Endometrial microvascular endothelial cells (primary cell): Measurements from ENCODE around the gene DCUN1D4. TPM values are rescaled to one million over a fixed set of nuclear protein-coding genes. Genes with fewer than 3 reads are reported as not detected.

Experiments used
- in situ Hi-C: cut with HindIII; loops from 2 replicates; pipeline ENCODE4 v1.10.0; 2017; ENCODE audit warnings: low sequenced_read_pairs, low pct_unique_long_range_greater_than_20kb; ENCODE audit errors: inconsistent ontology term
- total RNA-seq: library from RNA; depleted of rRNA; stranded (reverse); fragments of >200 nt; gene quantifications from one replicate; pipeline ENCODE4 v1.2.3, GENCODE V29; 2015; ENCODE audit errors: inconsistent ontology term

DCUN1D4 gene
- total RNA-seq, 1 donor from 2014 or later: 15.8 TPM

- in situ Hi-C loops: no loop called here
Observed at GRCh38 chr4:51851090-51851936, 8.4 kb downstream of the DCUN1D4 start.

- in situ Hi-C loops: no loop called here
Observed at GRCh38 chr4:51851937-51852290, 9.0 kb downstream of the DCUN1D4 start.

DNA sequence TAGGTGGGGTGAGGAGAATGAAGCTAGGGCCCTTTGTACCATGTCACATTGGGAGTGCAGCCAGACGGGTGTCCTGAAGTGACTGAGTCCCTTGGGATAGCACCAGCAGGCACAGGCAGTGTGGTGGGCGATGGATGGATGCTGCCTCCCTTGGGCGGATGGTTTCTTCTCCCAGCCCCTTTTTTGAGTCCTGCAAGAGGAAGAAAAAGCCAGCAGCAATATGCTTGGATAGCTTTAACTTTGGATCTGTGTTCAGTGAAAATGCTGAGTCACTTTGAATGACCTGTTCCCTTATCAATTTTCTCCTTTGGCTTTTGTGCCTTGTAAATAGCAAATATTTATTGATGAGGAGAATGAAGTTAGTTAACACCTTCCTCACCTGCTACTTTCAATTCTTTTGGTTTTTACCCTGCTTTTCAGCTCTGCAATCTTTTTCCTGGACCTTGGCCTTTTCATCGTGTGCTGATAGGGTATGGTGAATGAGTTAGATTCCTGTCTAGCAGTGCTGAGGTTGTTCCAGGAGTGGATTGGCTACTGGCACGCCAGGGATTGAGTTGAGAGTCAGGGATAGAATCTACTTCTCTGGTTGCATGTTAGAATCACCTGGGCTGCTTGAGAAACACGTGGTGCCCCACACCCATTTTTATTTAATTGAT lies 10.2 kb downstream of the DCUN1D4 start:
- in situ Hi-C loops: no loop called here

GRCh38 chr4:51855270-51855669 lies 12.3 kb downstream of the DCUN1D4 start:
- in situ Hi-C loops: no loop called here

GRCh38 chr4:51855751-51856150 lies 12.8 kb downstream of the DCUN1D4 start:
- in situ Hi-C loops: no loop called here

GRCh38 chr4:51858605-51859202 lies 15.8 kb downstream of the DCUN1D4 start:
- in situ Hi-C loops: no loop called here

- in situ Hi-C loops: no loop called here
Observed at GRCh38 chr4:51859476-51860031, 16.6 kb downstream of the DCUN1D4 start.

DNA sequence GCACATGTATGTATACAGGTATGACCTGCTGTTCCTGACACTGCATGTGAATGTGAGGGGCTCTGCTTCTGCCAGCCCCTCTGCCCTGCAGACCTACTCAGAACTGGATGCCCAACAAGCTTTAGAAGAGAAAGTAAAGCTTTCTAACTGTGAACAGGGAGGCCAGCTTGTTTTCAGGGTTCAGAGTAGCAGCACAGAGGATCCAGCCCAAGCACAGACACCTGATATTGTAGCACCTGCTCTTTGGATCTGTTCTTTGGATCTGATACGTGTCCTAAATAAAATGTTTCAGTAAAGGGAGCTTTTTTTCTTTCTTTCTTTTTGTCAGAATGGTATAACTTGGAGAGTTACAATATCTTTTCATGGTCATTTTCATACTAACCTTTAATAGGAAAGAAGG lies 19.2 kb downstream of the DCUN1D4 start:
- in situ Hi-C loops: no loop called here

GRCh38 chr4:51862781-51863180 lies 19.8 kb downstream of the DCUN1D4 start:
- in situ Hi-C loops: no loop called here

DNA sequence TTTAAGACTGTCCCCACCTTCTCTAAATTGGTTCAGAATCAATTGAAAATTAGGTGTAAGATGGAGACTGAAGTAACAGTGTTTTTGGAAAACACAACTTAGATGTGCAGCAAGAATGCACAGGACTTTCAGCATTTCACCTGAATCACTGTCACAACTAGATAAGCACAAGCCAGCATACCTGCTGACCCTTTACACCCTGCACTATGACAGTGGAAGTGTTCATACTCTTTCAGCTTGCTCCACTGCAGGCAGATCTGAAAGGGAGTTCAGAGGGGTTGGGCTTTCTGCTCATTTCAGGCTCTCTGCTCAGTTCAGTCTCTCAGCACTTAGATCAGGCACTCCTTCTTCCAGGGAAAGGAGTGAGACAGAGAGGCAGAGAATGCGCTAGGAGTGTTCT lies 22.8 kb downstream of the DCUN1D4 start:
- in situ Hi-C loops: no loop called here

GRCh38 chr4:51866835-51867234 lies 23.9 kb downstream of the DCUN1D4 start:
- in situ Hi-C loops: no loop called here

DNA sequence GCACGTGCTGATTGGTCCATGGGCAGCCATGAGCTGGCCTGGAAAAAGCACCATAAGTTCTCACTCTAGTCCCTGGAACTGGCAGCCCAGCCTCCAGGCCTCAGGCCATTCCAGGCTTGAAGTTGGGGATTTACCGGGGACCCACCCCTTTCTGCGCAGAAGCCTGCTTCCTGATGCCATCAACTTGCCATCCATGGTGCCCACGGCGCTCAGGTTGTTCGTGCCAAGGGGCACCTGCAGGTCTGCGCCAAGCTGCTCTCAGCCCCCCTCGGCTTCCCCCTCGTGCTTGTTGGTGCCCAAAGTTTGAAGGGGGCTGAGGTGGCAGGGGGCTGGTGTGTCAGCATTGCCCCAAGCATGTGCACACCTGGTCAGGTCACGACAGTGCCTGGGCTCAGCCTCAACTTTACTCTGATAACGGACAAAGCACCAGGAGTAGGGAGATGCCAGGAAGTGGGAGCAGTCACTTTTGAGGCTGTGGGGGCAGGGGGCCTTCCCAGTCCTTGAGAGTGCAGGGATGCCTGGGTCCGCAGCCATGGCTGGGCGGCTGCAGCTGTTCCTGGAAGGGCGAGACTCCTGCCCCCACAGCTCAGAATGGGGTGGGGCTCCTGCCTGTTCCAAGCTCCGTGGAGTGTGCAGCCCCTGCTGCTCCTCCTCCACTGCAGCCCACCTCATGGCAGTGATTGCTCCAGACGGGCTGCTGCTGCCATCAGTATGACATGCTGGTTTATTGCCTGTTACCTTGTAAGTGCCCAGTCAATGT lies 24.9 kb downstream of the DCUN1D4 start:
- in situ Hi-C loops: no loop called here

DNA sequence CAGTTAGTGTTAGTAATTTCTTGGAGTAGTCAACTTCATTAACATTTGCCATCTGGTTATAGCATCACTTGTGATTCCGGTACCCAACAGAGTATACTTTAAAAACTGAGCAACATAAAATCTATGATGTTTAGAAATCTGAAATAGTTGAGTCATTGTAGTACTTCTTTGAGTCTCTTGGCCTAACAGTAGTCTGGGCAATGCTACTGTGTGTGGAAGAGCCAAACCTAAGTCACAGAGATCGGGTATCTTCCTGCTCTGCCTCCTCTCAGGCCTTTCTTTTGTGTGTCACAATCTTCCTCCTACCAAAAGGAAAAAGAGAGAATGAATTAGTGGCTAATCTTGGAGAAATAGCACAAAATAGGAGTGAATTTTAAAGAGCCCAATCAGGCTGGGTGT lies 25.5 kb downstream of the DCUN1D4 start:
- in situ Hi-C loops: no loop called here

DNA sequence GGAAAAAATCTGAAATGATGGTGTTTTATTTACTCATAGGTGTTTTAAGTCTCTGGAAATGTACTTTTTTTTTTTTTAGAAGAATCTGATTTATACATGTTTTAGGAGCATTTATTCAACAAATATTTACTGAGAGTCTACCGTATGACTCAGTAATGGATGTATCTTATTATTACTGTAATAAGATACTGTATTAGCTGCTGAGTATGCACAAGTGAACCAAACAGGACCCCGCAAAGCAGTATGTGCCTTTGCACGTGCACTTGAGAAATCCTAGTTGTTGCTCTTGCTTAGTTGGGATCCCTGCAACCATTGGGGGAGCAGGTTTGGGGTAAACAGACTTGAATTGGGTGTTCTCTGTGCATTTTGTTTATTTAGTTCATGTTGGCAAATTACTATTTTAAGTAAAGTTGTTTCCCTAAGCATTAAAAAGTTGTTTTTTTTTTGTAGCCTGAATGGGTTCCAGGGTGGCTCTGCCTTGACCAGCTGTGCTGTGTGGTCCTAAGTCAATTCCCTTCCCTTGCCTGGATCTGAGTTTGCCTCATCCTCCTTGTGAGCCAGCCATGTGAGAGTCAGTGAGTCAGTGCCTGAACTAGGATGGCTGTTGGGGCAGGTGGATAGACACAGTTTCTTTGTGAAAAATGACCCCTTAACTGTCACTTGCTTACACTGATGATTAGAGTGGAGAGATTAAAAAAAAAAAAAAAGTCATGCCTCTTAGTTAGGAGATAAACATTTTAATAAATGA lies 27.7 kb downstream of the DCUN1D4 start:
- in situ Hi-C loops: no loop called here

DNA sequence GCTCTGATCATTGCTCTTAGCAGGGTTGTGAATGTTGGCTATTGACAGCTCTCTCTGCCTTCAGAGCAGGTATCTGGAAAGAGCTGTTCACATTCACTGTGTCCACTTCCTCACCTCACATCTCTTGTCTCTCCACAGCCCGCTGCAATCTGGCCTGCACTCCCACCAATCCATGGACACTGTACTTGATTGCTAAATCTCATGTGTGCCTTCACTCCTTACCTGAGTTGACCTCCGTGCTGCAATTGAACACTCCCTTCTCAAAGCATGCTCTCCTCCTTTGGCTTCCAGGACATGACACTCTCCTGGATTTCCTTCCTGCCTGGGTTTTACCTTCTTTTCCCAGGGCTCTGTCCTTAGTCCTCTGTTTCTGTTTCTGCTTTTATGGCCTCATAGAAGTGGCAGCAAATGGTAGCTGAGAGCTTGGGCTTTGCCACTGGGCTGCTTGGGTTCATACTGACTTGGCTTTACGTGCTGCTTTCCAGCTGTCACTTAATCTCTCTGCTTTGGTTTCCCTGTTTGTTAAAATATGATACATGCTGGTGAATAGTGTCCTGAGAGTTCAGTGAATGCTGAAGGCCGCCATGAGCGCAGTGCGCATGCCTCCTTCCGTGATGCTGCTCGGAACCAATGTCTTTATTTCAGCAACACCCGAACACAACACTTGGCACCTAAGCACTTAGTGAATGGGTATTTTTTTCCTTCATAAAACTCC lies 29.5 kb downstream of the DCUN1D4 start:
- in situ Hi-C loops: no loop called here

- in situ Hi-C loops: no loop called here
Observed at GRCh38 chr4:51874551-51874950, 31.6 kb downstream of the DCUN1D4 start.

DNA sequence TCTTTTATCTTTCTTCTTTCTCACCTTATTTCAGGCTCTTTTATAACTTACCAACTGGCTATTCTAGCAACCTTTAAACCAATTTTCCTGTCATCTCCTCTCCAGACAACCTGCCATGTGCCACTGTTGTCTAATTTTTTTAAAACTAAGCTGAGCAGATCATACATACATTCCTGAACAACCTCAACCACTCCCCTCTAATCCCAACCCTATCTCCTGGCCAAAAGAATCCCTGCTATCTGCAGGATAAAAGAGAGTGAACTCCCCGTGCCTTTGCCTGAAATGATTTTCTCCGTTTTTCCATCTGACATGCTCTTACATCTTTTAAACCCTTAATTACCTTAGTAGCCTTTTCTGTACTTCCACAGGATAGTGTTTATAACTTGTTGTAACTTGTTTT lies 35.5 kb downstream of the DCUN1D4 start:
- in situ Hi-C loops: no loop called here
